Activated effector memory CD4-positive, alpha-beta T cell treated with anti-CD3 and anti-CD28 coated beads, Interleukin-2, amount 50 U/mL, for 16 hours (primary cell): Measurements from ENCODE around the gene SLC7A5.
"Not testable (repeated sequence)": the region's sequence is repeated elsewhere in the genome, so short reads cannot be mapped to it uniquely, and the experiment has no call there.

Experiments used
- DNase-seq: peaks from one replicate; pipeline ENCODE4 v3.0.0-alpha.2; 2020

SLC7A5 gene

GRCh38 chr16:87818533-87819161 lies 50.7 kb downstream of the SLC7A5 start:
- no peak for DNase-seq

- DNase-seq, result no peak
Measured at GRCh38 chr16:87817910-87818309, 51.4 kb downstream of the SLC7A5 start.

GRCh38 chr16:87817370-87817769 lies 51.9 kb downstream of the SLC7A5 start:
- DNase-seq, result not testable (repeated sequence)

GRCh38 chr16:87816507-87817100 lies 52.7 kb downstream of the SLC7A5 start:
- no peak for DNase-seq

GRCh38 chr16:87815567-87815966 lies 53.7 kb downstream of the SLC7A5 start:
- DNase-seq, result no peak

GRCh38 chr16:87812200-87812656 lies 57.1 kb downstream of the SLC7A5 start:
- DNase-seq, result no peak

- not testable (repeated sequence) for DNase-seq
Measured at GRCh38 chr16:87811454-87811853, 57.9 kb downstream of the SLC7A5 start.

- no peak for DNase-seq
Measured at GRCh38 chr16:87809150-87809902, 60.0 kb downstream of the SLC7A5 start.

GRCh38 chr16:87808108-87808507 lies 61.2 kb downstream of the SLC7A5 start:
- DNase-seq, result no peak

GRCh38 chr16:87806641-87807546 lies 62.4 kb downstream of the SLC7A5 start:
- DNase-seq, result peak; percentile 79

- DNase-seq, result no peak
Measured at GRCh38 chr16:87806261-87806640, 63.1 kb downstream of the SLC7A5 start.

- no peak for DNase-seq
Measured at GRCh38 chr16:87803385-87803784, 65.9 kb downstream of the SLC7A5 start.

- no peak for DNase-seq
Measured at GRCh38 chr16:87802670-87803069, 66.6 kb downstream of the SLC7A5 start.

- no peak for DNase-seq
Measured at GRCh38 chr16:87801679-87802259, 67.5 kb downstream of the SLC7A5 start.

- no peak for DNase-seq
Measured at GRCh38 chr16:87800497-87800896, 68.8 kb downstream of the SLC7A5 start.

GRCh38 chr16:87795336-87795735 lies 74.0 kb downstream of the SLC7A5 start:
- no peak for DNase-seq

- DNase-seq, result no peak
Measured at GRCh38 chr16:87794485-87795078, 74.7 kb downstream of the SLC7A5 start.

GRCh38 chr16:87792205-87792565 lies 77.1 kb downstream of the SLC7A5 start:
- DNase-seq, result no peak

GRCh38 chr16:87791295-87792204 lies 77.8 kb downstream of the SLC7A5 start:
- DNase-seq, result no peak

GRCh38 chr16:87790292-87791100 lies 78.8 kb downstream of the SLC7A5 start:
- no peak for DNase-seq
